T-helper 2 cell (primary cell): ENCODE measurements around the gene GJB6.
A peak's percentile ranks its signal among the peaks of the same experiment; 100 is the strongest.
"Not testable (repeated sequence)": the region's sequence is repeated elsewhere in the genome, so short reads cannot be mapped to it uniquely, and the experiment has no call there.

Experiments used
- DNase-seq, 5 experiments: peaks; one replicate each; pipeline versions ENCODE4 v3.0.0 to v3.0.0-alpha.2; 2012 to 2022
- total RNA-seq, 2 donors: gene quantifications; one replicate each; lab custom pipeline; 2026; lab: John Stamatoyannopoulos, UW

The GJB6 gene
- 1.6 to 2.0 reads per million in 2 donors for total RNA-seq

GRCh38 chr13:20231839-20232555 lies at the start of gene GJB6:
TSS of gene GJB6 (minus strand) at chr13:20232319. CDS start at chr13:20223480, 8,839 bp downstream.
- DNase-seq: peak in 1 of 5 experiments; percentile 73

GRCh38 chr13:20276901-20277300 lies 44.8 kb upstream of the GJB6 start:
- DNase-seq: not testable (repeated sequence)

GRCh38 chr13:20274466-20274865 lies 42.3 kb upstream of the GJB6 start:
- DNase-seq: no peak

DNA sequence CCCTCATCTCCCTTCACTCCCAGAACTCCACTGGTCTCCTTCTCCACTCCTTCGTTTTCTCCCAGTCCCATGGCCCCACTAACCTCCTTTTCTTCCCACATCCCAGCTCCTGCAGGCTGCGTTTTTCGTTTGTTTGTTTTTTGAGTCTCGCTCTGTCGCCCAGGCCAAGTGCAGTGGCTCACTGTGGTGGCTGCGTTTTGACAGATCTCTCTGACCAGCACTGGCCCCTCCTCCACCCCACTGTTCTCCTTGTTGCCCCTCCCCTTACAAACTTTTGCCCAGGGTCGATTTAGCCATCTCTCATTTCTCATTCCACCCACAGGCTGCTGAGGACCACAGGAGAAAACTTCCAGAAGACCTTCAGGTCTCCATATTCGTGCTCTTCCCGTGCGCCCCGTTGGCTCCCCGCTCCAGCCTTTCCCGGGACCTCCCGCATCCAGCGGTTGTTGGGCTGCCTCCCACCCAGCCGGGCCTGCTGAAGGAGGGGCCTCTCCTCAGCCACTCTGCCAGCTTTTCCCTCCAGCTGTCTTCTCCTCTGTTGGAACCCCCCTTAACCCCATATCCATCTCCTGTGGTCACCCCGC lies 40.6 kb upstream of the GJB6 start:
- DNase-seq: no peak

- DNase-seq: no peak
Measured at GRCh38 chr13:20272104-20272503, 40.0 kb upstream of the GJB6 start.

DNA sequence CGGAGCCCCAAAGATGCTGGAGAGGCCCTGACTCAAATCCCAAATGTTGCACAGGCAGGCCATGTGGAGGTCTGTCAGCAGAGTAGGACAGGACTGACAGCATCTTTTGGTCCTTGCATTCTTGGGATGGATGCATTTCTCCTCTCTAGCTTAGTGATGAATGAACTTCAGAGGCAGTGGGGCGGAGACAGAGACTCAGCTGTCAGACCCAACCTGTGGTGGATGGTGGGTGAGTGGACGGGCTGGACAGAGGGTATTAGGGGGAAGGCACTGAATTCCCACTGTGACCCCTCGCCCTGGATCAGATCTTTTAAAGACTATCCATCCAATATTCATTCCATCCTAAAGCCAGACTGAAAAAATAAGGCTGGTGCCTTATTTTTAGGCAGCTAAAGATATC lies 39.3 kb upstream of the GJB6 start:
- no peak for DNase-seq

DNA sequence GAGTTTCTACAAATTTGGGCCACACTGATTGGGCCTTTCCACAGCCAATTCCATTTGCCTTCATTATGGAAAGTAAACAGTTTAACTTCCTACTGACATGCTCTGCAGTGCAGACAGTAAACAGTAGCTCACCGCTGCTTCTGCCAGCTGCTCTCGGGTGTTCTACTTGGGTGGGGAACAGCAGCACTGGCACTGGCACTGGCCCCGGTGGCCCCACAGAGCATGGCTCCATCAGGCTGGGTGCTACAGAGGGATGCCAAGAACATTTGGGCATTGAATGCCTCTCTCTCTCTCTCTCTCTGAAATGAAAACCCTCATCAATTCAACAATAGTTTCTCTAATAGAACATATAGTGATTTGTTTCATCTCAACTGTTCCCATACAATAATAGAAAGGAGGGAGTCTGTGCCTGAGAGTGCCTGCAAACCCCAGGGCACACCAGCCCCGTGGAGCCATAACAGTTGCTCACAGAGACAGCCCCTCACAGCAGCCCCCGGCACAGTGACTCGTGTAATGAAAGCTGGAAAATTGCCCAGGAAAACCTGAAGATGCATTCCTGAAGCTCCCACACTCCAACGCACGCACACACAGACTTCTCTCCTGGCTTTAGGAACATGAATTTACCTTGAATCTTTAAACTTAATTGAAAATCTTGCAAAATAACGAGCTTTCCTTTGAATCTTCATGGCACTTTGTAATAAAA lies 38.2 kb upstream of the GJB6 start:
- DNase-seq: no peak

DNA sequence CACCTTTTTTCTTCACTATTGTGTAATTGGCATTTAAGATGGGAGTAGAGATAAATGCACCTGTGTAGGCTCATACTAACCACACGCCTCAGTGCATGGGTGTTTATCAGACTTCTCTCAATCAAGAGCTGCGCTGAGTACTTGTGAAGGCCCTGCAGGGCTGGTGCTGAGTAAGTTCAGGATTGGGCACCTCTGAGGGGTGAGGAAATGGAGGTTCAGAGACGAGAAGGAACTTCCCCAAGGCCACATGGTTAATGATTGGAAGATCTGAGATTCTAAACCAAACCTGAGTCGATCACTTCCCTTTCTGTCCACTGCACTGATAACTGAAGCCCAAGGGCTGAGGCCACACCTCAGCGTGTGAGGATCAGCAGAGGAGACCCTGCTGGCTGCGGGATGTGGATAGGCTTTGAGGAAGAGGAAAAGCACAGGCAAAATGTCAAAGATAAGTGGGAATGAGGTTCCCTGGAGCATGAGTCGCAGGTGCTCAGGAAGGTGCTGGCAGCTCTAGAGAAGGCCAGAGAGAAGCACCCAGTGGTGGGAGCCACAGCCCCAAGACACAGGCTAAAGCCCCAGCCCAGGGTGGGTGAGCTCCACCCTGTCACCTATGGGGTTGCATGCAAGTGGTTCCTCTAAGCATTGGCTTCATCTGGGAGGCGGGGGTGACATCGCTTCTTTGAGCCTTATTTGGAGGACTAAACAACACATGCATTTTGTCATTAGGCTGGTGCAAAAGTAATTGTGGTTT lies 32.3 kb upstream of the GJB6 start:
- peak in 1 of 5 experiments; percentile 78 for DNase-seq

DNA sequence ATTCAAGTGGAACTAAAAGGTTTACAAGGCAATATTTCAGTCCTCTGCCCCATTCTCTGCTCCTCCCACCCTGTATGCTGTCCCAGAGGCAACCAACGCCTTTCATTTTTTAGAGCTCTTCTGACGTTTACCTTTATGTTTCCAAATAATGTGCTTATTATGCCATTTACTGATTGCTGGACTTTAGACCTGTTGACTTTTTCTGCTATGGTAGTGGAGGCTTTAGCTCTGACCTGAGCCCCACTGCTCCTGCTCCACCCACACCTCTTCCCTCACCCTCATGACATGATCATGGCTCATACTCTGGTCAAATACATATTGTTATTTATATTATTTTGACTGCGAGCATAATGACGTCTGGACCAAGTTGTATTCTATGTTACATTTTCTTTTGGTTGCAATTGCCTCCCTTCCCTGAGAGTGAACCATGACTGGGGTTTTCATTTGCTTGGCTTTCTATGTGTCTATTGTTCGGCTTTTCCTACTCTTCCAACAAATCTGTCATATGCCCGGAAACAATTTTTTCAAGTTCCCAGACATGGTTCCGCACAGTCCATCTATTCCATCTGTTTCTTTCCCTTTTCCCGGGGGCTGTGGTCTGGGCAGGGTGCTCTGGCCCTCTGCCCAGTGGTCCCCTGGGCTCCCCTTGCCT lies 31.4 kb upstream of the GJB6 start:
- DNase-seq: no peak

DNA sequence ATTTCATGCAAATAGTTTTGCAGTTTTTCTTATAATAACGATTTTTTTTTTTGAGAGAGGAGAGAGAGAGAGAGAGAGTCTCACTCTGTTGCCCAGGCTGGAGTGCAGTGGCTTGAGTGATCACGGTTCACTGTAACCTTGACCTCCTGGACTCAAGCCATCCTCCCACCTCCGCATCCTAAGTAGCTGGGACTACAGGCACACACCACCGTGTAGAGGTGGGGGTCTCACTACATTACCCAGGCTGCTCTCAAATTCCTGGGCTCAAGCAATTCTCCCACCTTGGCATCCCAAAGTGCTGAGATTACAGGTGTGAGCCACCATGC lies 26.8 kb upstream of the GJB6 start:
- no peak for DNase-seq

DNA sequence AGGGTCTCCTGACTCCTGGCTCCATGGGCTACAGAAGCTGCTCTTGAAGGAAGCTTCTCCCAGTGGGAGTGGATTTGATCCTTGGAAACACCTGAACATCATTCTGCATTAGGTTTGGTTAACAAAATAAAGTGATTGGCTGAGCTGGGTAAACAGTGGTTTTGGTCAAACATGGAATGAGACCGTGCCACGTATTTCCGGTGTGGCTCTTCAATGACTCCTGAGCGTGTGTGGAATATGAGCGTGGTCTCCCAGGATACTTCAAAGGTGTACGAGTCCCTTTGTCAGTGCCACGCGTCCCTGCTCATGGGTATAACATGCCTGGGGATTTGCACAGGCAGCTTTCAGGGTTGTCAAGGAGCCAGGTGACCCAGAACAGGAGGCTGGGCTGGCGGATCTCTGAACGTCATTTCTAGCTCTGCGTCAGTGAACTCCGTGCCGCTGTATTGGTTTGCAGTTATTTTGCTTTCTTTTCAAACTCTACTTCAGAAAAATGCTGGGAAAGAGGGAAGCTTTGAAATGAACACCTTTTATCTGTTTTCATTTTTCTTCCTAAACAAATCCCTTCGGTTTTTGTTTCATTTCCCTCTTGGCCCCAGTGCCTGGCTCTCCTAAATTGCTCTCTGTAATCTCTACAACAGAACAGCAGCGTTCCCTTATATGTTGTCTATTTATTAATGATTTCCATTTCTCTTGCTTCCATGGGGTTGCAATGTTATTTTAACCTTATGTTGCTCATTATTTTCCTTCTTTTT lies 26.3 kb upstream of the GJB6 start:
- DNase-seq: no peak

DNA sequence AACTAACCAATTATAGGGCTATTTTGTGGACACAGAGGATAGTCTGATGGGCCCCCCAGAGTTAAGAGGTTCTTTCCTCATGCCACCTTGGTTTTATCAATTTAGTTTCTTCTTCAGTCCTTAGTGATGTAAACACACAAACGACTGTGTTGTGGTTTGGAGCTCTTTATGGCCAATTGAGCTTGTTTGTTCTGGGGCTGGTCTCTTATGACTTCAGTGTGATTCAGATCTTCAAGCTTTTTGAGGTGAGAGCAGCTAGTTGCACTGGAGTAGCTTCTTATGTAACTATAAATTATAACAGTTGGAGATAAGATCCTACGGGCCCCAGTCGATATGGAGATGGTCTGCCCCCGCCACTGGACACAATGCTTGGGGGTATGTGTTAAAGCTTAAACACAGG lies 22.0 kb upstream of the GJB6 start:
- no peak for DNase-seq

DNA sequence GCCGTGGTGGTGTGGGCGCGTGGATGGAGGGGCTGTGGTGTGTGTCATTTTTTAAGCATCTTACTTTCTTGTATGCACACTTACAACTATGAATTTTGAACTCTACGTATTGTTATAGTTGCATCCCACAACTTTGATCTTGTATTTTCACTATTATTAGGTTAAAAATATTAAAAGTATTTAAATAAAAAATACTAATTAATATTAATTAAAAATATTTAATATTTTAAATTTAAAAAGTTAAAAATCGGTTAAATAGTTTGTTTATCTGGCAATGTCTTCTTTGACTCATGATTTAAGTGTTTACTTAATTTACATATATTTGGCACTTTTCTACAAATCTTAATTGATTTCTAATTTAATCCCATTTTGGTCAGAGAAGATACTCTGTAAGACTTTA lies 17.8 kb upstream of the GJB6 start:
- no peak for DNase-seq

DNA sequence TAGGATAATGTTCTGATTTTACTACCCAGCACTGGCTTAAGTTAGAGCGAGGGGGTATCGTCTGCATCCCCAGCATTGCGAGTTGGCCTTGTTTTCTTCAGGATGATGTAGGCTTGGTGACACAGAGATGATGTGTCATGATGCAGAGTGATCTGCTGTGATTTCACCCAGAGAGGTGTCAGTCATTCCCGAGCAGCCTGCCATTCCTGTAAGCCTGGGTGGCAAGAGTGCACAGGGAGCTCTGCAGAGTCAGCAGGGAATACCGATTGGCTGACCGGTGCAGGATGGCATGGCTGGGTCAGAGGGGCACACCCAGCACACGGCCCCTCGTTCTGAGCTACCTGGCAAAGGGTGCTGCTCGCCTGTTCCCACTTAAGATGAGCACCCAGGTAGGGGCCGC lies 15.8 kb upstream of the GJB6 start:
- no peak for DNase-seq

DNA sequence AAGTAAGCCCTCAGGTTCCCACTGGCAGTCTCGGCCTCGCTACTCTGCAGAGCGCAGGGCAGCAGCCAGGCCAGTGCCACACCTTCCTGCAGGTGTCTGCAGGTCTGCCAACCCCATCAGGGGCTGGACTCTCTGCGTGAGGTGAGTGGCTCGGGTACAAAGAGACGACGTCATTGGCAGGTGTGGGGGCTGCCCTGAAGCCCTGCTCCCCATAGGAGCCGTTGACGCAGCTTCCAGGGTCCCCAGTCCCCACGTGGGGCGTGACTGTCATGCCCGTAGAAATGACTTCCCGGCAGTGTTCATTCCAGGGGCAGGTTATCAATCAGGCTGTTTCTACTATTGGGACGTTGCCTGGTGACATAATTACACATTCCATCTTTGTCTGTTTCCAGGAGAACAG lies 15.3 kb upstream of the GJB6 start:
- no peak for DNase-seq

GRCh38 chr13:20241593-20241992 lies 9.5 kb upstream of the GJB6 start:
- DNase-seq: no peak

DNA sequence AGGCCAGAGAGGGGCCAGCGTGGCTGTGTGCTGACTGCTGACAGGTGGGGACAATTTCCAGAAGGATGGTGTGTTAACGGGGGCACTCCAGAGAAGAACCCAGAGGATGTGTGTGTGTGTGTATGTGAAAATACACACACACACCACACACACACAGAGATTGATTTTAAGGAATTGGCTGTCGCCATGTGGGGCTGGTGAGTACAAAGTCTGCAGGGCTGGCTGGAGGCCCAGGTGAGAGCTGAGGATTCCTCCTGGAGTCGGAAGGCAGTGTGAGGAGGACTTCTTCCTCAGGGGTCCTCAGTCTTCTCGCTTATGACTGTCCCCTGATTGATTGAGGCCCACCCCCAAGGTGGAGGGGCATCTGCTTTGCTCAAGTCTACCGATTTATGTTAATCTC lies 7.6 kb upstream of the GJB6 start:
- DNase-seq: no peak

GRCh38 chr13:20232556-20233277 lies 598 bp upstream of the GJB6 start:
- DNase-seq: no peak

DNA sequence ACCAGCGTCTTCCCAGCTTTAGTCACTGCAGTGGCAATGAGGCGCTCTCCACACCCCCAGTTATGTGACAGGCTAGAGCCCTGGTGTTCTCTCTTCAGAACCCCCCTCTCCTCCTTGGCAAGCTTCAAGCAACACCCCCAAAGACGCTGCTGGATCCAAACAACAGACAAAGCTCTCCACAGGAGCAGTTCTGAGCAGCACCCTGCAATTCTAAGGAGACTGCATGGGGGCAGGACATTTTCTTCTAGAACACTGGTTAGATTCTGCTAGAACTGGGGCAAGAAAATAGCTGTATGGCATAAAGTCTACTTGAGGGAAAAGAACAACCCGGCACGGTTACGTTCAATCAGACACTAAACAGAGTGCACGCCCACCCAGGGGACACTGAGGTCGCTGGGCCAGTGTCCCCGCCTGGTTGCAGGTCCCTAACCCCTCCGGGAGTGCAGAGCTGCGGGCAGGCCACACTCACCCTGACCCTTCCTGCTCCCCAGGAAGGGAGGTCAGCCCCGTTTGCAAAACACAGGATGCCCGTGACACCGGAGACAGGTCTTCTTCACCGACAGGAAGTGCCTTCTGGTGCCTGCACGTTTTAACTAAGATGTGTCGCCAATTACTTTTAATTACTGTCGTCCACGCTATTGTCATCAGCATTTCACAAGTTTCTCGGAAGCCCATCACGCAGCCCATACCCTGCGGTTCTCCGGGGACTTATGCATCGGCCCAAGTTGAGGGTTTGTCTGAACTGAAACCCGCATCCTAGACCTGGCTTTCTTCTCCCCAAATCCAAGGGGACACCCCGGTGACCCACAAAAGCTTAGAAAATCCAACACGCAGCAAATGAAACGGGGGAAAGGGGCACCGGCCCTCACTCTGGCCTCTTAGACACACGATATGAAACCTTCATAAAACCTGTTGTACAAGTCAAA lies 943 bp downstream of the GJB6 start:
- peak in 1 of 5 experiments; percentile 67 for DNase-seq

GRCh38 chr13:20227730-20228129 lies 4.4 kb downstream of the GJB6 start:
- no peak for DNase-seq
